NT2/D1 (cell line): ENCODE measurements around the gene OSBPL3.

Experiments used
- SUZ12 ChIP-seq: IDR thresholded peaks from 2 replicates; pipeline ENCODE4 v1.6.1; 2011; ENCODE audit not compliant: insufficient read length, insufficient read depth; ENCODE audit errors: extremely low read depth
- YY1 ChIP-seq: IDR thresholded peaks from 2 replicates; pipeline ENCODE4 v1.6.1; 2011; ENCODE audit not compliant: insufficient read length, insufficient read depth
- ZNF274 ChIP-seq: IDR thresholded peaks from 2 replicates; pipeline ENCODE4 v1.6.1; 2011; ENCODE audit warnings: mild to moderate bottlenecking, low read depth, low read length

GRCh38 chr7:24920451-24921361 lies 59.3 kb downstream of the OSBPL3 start:
- TF ChIP-seq YY1, result no peak
- no peak for TF ChIP-seq ZNF274
- TF ChIP-seq SUZ12, result no peak
